IMR-90 (cell line): ENCODE measurements around the gene CTDSPL. TPM values are rescaled to one million over a fixed set of nuclear protein-coding genes. Genes with fewer than 3 reads are reported as not detected.

Experiments used
- ATAC-seq: fragments of 200-7000 bp; cut with Tn5 transposase; 2 replicates; pipeline ENCODE4 v1.9.1; 2020; ENCODE audit warnings: low read depth, mild to moderate bottlenecking, moderate library complexity
- BruUV-seq: library from RNA; stranded (reverse); fragments of 400-500 nt; replicated peaks from 2 replicates; lab custom pipeline; 2021; lab: Mats Ljungman, UMichigan
- CTCF ChIA-PET: fragments of 300-600 bp; formaldehyde crosslinking; extraction: SDS; loops from one replicate; lab custom pipeline; 2021; ENCODE audit warnings: antibody characterized with exemption; lab: Yijun Ruan, JAX
- POLR2A ChIA-PET: fragments of 300-600 bp; sonication (Branson Sonifier 250); formaldehyde crosslinking; loops from one replicate; lab custom pipeline; 2022; ENCODE audit warnings: antibody characterized with exemption; ENCODE audit not compliant: unreplicated experiment; lab: Charles Lee
- DNase-seq: peaks from one replicate; pipeline ENCODE4 v3.0.0; 2013
- H2AFZ ChIP-seq: replicated peaks from 2 replicates; pipeline ENCODE3; 2013; ENCODE audit warnings: low read length, mild to moderate bottlenecking; ENCODE audit not compliant: poor library complexity
- H2AK5ac ChIP-seq: 2 replicates; pipeline ENCODE4 v1.6.1; 2013; ENCODE audit warnings: low read depth, low read length, inconsistent platforms
- H2AK9ac ChIP-seq: replicated peaks from 2 replicates; pipeline ENCODE3; 2013; ENCODE audit warnings: mild to moderate bottlenecking, low read depth, low read length, moderate library complexity; ENCODE audit not compliant: poor library complexity
- H2BK120ac ChIP-seq: 2 replicates; pipeline ENCODE4 v1.6.1; 2013; ENCODE audit warnings: low read depth, low read length, inconsistent platforms
- H2BK15ac ChIP-seq: 3 replicates; pipeline ENCODE4 v1.6.1; 2013; ENCODE audit warnings: low read depth, low read length, inconsistent platforms
- H2BK20ac ChIP-seq: 2 replicates; pipeline ENCODE4 v1.6.1; 2013; ENCODE audit warnings: low read depth, mild to moderate bottlenecking, inconsistent platforms, low read length, moderate library complexity
- H2BK5ac ChIP-seq: 2 replicates; pipeline ENCODE4 v1.6.1; 2013; ENCODE audit warnings: mild to moderate bottlenecking, low read depth, low read length, inconsistent platforms; ENCODE audit not compliant: poor library complexity, severe bottlenecking
- H3K14ac ChIP-seq: replicated peaks from 2 replicates; pipeline ENCODE4 v1.6.1; 2013; ENCODE audit warnings: low read depth, low read length, inconsistent platforms
- H3K18ac ChIP-seq: 2 replicates; pipeline ENCODE4 v1.6.1; 2013; ENCODE audit warnings: low read depth, low read length, control low read depth
- H3K23ac ChIP-seq: 2 replicates; pipeline ENCODE4 v1.6.1; 2013; ENCODE audit warnings: low read depth, low read length, inconsistent platforms
- H3K27ac ChIP-seq: 2 replicates; pipeline ENCODE4 v1.5.1; 2013; ENCODE audit warnings: mild to moderate bottlenecking, control low read depth, low read length; ENCODE audit not compliant: insufficient read depth
- H3K27me3 ChIP-seq: 2 replicates; pipeline ENCODE4 v1.6.1; 2013; ENCODE audit warnings: low read length; ENCODE audit not compliant: control insufficient read depth, insufficient read depth
- H3K36me3 ChIP-seq: 2 replicates; pipeline ENCODE4 v1.6.1; 2013; ENCODE audit warnings: low read length, mixed read lengths; ENCODE audit not compliant: control insufficient read depth, insufficient read depth
- H3K4ac ChIP-seq: 2 replicates; pipeline ENCODE4 v1.6.1; 2013; ENCODE audit warnings: low read depth, low read length, inconsistent platforms
- H3K4me1 ChIP-seq: 2 replicates; pipeline ENCODE4 v1.6.1; 2013; ENCODE audit warnings: low read length, mixed read lengths; ENCODE audit not compliant: control insufficient read depth, insufficient read depth
- H3K4me2 ChIP-seq: 2 replicates; pipeline ENCODE4 v1.6.1; 2013; ENCODE audit warnings: low read depth, mild to moderate bottlenecking, control low read depth, low read length, moderate library complexity
- H3K4me3 ChIP-seq: 2 replicates; pipeline ENCODE4 v1.5.1; 2013; ENCODE audit warnings: low read depth, mild to moderate bottlenecking, control low read depth, low read length, moderate library complexity; ENCODE audit not compliant: insufficient read depth
- H3K56ac ChIP-seq: 2 replicates; pipeline ENCODE4 v1.6.1; 2013; ENCODE audit warnings: low read length, inconsistent platforms; ENCODE audit not compliant: insufficient read depth; ENCODE audit errors: extremely low read depth
- H3K79me1 ChIP-seq, 2 experiments: 2 replicates each; pipeline ENCODE4 v1.6.1; 2013; ENCODE audit warnings: low read length in 2 of 2, inconsistent platforms in 1 of 2, low read depth in 1 of 2
- H3K9ac ChIP-seq: 2 replicates; pipeline ENCODE4 v1.6.1; 2013; ENCODE audit warnings: low read depth, low read length, control low read depth
- H3K9me1 ChIP-seq: 2 replicates; pipeline ENCODE4 v1.6.1; 2013; ENCODE audit warnings: low read length, inconsistent platforms; ENCODE audit not compliant: insufficient read depth
- H3K9me3 ChIP-seq: 2 replicates; pipeline ENCODE4 v1.6.1; 2013; ENCODE audit warnings: low read length; ENCODE audit not compliant: control insufficient read depth, insufficient read depth
- H4K20me1 ChIP-seq: 2 replicates; pipeline ENCODE4 v1.6.1; 2013; ENCODE audit warnings: low read length, inconsistent platforms; ENCODE audit not compliant: insufficient read depth
- H4K5ac ChIP-seq: 2 replicates; pipeline ENCODE4 v1.6.1; 2013; ENCODE audit warnings: mild to moderate bottlenecking, low read depth, low read length, control low read depth
- H4K8ac ChIP-seq, 2 experiments: 2 replicates each; pipeline ENCODE4 v1.6.1; 2013; ENCODE audit warnings: low read depth in 2 of 2, low read length in 2 of 2, control low read depth in 1 of 2, inconsistent platforms in 1 of 2
- H4K91ac ChIP-seq: 2 replicates; pipeline ENCODE4 v1.6.1; 2013; ENCODE audit warnings: low read depth, low read length, inconsistent platforms; ENCODE audit not compliant: insufficient read depth
- CHD1 ChIP-seq: IDR thresholded peaks from 2 replicates; pipeline ENCODE4 v1.6.1; 2012; ENCODE audit warnings: low read depth, low read length, improper control_type of control experiment
- CTCF ChIP-seq: conservative IDR thresholded peaks from 2 replicates; pipeline ENCODE4 v1.5.1; 2012; ENCODE audit warnings: mild to moderate bottlenecking, low read depth, low read length, improper control_type of control experiment
- ELK1 ChIP-seq: fragments of 150-350 bp; IDR thresholded peaks from 2 replicates; pipeline ENCODE4 v1.6.1; 2016; ENCODE audit warnings: low read depth, mild to moderate bottlenecking, low read length, moderate library complexity, borderline replicate concordance
- FOS ChIP-seq: fragments of 150-350 bp; IDR thresholded peaks from 2 replicates; pipeline ENCODE4 v1.6.1; 2016; ENCODE audit warnings: low read depth, low read length
- MAFK ChIP-seq: IDR thresholded peaks from 2 replicates; pipeline ENCODE4 v1.6.1; 2012; ENCODE audit warnings: low read depth, low read length, improper control_type of control experiment
- MAZ ChIP-seq: IDR thresholded peaks from 2 replicates; pipeline ENCODE4 v1.6.1; 2012; ENCODE audit warnings: low read depth, mild to moderate bottlenecking, low read length, improper control_type of control experiment, moderate library complexity, borderline replicate concordance
- MXI1 ChIP-seq: IDR thresholded peaks from 2 replicates; pipeline ENCODE4 v1.6.1; 2012; ENCODE audit warnings: low read depth, mild to moderate bottlenecking, low read length, moderate library complexity, borderline replicate concordance
- NFE2L2 ChIP-seq: fragments of 150-350 bp; IDR thresholded peaks from 2 replicates; pipeline ENCODE4 v1.6.1; 2016; ENCODE audit warnings: low read depth, mild to moderate bottlenecking, low read length
- POLR2A ChIP-seq: IDR thresholded peaks from 2 replicates; pipeline ENCODE4 v1.6.1; 2012; ENCODE audit warnings: mild to moderate bottlenecking, low read depth, low read length
- RAD21 ChIP-seq: IDR thresholded peaks from 2 replicates; pipeline ENCODE4 v1.6.1; 2012; ENCODE audit warnings: low read length, improper control_type of control experiment
- RCOR1 ChIP-seq: IDR thresholded peaks from 2 replicates; pipeline ENCODE4 v1.6.1; 2012; ENCODE audit warnings: mild to moderate bottlenecking, low read length, improper control_type of control experiment; ENCODE audit not compliant: insufficient replicate concordance
- RFX5 ChIP-seq: IDR thresholded peaks from 2 replicates; pipeline ENCODE4 v1.8.0; 2012; ENCODE audit warnings: low read depth, mild to moderate bottlenecking, low read length, moderate library complexity
- SMC3 ChIP-seq: fragments of 150-350 bp; IDR thresholded peaks from 2 replicates; pipeline ENCODE4 v1.6.1; 2016; ENCODE audit warnings: low read depth, mild to moderate bottlenecking, antibody characterized with exemption, low read length, moderate library complexity
- WGBS, 2 experiments: methylation state at CpG; one replicate each; pipeline versions ENCODE4 v1.1.5 to v1.1.7; 2013; ENCODE audit warnings: missing lambda C conversion rate in 2 of 2; ENCODE audit not compliant: insufficient read length in 1 of 2; ENCODE audit errors: extremely low coverage in 2 of 2; 5-methylcytosine and 5-hydroxymethylcytosine counted together
- dilution Hi-C: fragments of 300-500 bp; cut with HindIII; formaldehyde crosslinking; loops from one replicate; pipeline ENCODE4 v1.14.3; 2018; ENCODE audit warnings: low sequenced_read_pairs; ENCODE audit not compliant: unreplicated experiment
- in situ Hi-C: fragments of 300-500 bp; cut with MboI; formaldehyde crosslinking; loops from 3 replicates; pipeline ENCODE4 v1.14.3; 2019; ENCODE audit warnings: low sequenced_read_pairs, inconsistent platforms, mixed read lengths
- intact Hi-C: fragments of 100-400 bp; cut with micrococcal nuclease; formaldehyde crosslinking; loops from 2 replicates; pipeline ENCODE4 v1.10.0; 2022
- polyA plus RNA-seq, 3 experiments: library from polyadenylated mRNA; depleted of rRNA; stranded (reverse); fragments of >200 nt; gene quantifications; 2 replicates each; pipeline ENCODE4 v1.2.3, GENCODE V29; 2012; ENCODE audit warnings: low replicate concordance in 1 of 3
- total RNA-seq: library from RNA; depleted of rRNA; stranded (reverse); fragments of >200 nt; gene quantifications from 2 replicates; pipeline ENCODE4 v1.2.3, GENCODE V29; 2012

CTDSPL gene
- total and polyA plus RNA-seq, 2 of the 4 experiments (the other 2 are of a cell fraction) = 24.5 to 29.0 TPM

DNA sequence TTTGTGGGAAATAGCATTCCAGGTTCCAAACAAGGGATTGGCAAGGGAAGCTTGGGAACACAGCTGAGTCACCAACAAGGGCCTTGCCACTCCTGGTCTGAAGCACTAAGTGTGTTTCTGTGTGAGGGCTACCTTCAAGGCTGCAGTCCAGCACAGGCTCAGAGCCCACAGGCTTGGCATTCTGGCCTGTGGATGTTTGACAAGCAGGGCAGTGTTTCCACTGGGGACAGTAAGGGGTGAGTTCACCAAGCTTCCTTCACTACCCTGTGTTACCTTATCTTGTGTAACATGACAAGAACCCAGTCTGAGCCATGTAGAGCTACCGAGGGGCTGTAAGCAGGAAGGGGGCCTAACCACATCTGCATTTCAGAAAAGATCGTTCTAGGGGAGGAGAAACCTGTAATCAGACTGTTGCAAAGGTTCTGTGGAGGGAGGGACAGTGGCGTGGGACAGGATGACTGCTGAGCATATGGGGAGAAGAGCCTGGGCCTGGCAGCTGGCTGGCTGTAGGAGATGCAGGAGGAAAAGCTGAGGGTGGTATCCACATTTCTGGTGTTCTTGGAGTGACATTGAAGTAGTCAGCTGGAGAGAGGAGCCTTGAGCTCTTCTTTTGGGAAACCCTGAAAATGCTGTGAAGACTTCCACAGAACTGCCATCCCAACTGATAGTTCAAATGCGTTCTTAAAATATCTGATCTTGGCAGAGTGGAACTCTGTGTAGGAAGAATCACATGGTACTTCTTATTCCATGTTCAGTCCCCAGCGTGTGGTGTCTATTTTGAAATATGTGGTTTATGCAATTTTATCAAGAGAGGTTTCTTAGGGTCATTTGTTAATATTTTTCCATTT, 61.3 kb downstream of the CTDSPL start:
- H3K79me1 ChIP-seq = peaks cover 43 to 76% of the 10 kb centered on the region in 2 experiments
- H3K4me2 ChIP-seq = no peak overlapping the region
- H3K4me3 ChIP-seq = no peak overlapping the region
- H4K20me1 ChIP-seq = peaks cover 25% of the 10 kb centered on the region
- no peak overlapping the region for H3K9ac ChIP-seq
- POLR2A ChIA-PET = no interaction called here
- peak overlapping the region; percentile 71; the same call in 2 of the 3 replicates for H2BK15ac ChIP-seq
- WGBS, 2 experiments = 79% methylated on average over 2 of the region's 5 CpGs; no CpG with 5 or more reads in 1 of the 2 experiments
- no peak overlapping the region for H3K18ac ChIP-seq
- no TSS peak for BruUV-seq
- H3K27me3 ChIP-seq = no peaks in the 10 kb centered on the region
- H3K4me1 ChIP-seq = peaks cover 26% of the 10 kb centered on the region
- H3K36me3 ChIP-seq = peaks cover 2% of the 10 kb centered on the region; the same call in 1 of the 2 replicates
- H2BK120ac ChIP-seq = peak overlapping the region; percentile 66
- peak overlapping the region; percentile 43; the same call in 1 of the 2 replicates for H3K56ac ChIP-seq
- dilution Hi-C loops (no loop called here), intact Hi-C loops (no loop called here), in situ Hi-C loops (no loop called here)
- H4K91ac ChIP-seq = peak overlapping the region; percentile 54; the same call in 1 of the 2 replicates
- H2AK5ac ChIP-seq = peak overlapping the region; percentile 82; the same call in 1 of the 2 replicates
- CTCF ChIA-PET = interaction anchor here (0.6 to 1.3 kb wide), 5 partner anchors 10 to 288 kb away, joined by 3 to 5 read pairs (median 3); no protein-coding TSS in a partner anchor
- peak overlapping the region in 1 of 2 experiments; percentile 19; a peak in 1 of 4 replicates for H4K8ac ChIP-seq
- no peaks in the 10 kb centered on the region for H3K9me3 ChIP-seq
- H3K14ac ChIP-seq = peak overlapping the region; percentile 61
- no peak overlapping the region for H4K5ac ChIP-seq
- H2AK9ac ChIP-seq = peak overlapping the region; percentile 30
- H2BK20ac ChIP-seq = peak overlapping the region; percentile 42
- H3K27ac ChIP-seq = no peak overlapping the region
- peak overlapping the region; percentile 72 for H3K4ac ChIP-seq
- H3K9me1 ChIP-seq = peaks cover 28% of the 10 kb centered on the region
- peak overlapping the region; percentile 33 for H3K23ac ChIP-seq
- DNase-seq = peak; percentile 61
- ATAC-seq = peak; percentile 63
- H2AFZ ChIP-seq = peak overlapping the region; percentile 47
- no peak overlapping the region for H2BK5ac ChIP-seq
- no peak for TF ChIP-seq RFX5
- no peak for TF ChIP-seq NFE2L2
- TF ChIP-seq MXI1 = no peak
- no peak for TF ChIP-seq MAZ
- no peak for TF ChIP-seq CHD1
- TF ChIP-seq RAD21 = no peak
- TF ChIP-seq ELK1 = no peak
- TF ChIP-seq FOS = no peak
- no peak for TF ChIP-seq SMC3
- TF ChIP-seq RCOR1 = no peak
- TF ChIP-seq POLR2A = no peak
- TF ChIP-seq CTCF = no peak
- no peak for TF ChIP-seq MAFK
